Activated naive CD8-positive, alpha-beta T cell treated with anti-CD3 and anti-CD28 coated beads, Interleukin-2, amount 50 U/mL, for 24 hours (primary cell): ENCODE data around the gene DHRS13.
"Not testable (repeated sequence)": the region's sequence is repeated elsewhere in the genome, so short reads cannot be mapped to it uniquely, and the experiment has no call there.

Source experiments
- ATAC-seq: fragments of 150-1000 bp; cut with Tn5 transposase; one replicate; pipeline ENCODE4 v1.10.0; 2021
- DNase-seq: peaks from one replicate; pipeline ENCODE4 v3.0.0; 2021
- H3K27ac Mint-ChIP-seq: one replicate; pipeline ENCODE4 v1.8.0; 2021; ENCODE audit warnings: mild to moderate bottlenecking, mixed read lengths
- H3K27me3 Mint-ChIP-seq: one replicate; pipeline ENCODE4 v1.8.0; 2021; ENCODE audit warnings: mixed read lengths
- H3K36me3 Mint-ChIP-seq: one replicate; pipeline ENCODE4 v1.8.0; 2021; ENCODE audit warnings: low read depth, mixed read lengths
- H3K4me1 Mint-ChIP-seq: one replicate; pipeline ENCODE4 v1.8.0; 2021; ENCODE audit warnings: mixed read lengths
- H3K4me3 Mint-ChIP-seq: one replicate; pipeline ENCODE4 v1.8.0; 2021; ENCODE audit warnings: mild to moderate bottlenecking, moderate library complexity, mixed read lengths
- H3K9me3 Mint-ChIP-seq: one replicate; pipeline ENCODE4 v1.8.0; 2021; ENCODE audit warnings: mixed read lengths

DHRS13 gene

GRCh38 chr17:28855336-28855679, 47.6 kb downstream of the DHRS13 start:
- peaks cover 39% of the 10 kb centered on the region for H3K4me1 Mint-ChIP-seq
- peak overlapping the region; percentile 95 for H3K4me3 Mint-ChIP-seq
- H3K36me3 Mint-ChIP-seq: peaks cover 21% of the 10 kb centered on the region
- DNase-seq (no peak), ATAC-seq (no peak)
- H3K27me3 Mint-ChIP-seq: no peaks in the 10 kb centered on the region
- peak overlapping the region; percentile 98 for H3K27ac Mint-ChIP-seq
- H3K9me3 Mint-ChIP-seq: no peaks in the 10 kb centered on the region

- peaks cover 39% of the 10 kb centered on the region for H3K4me1 Mint-ChIP-seq
- peak within 1 kb of the TSS; percentile 95 for H3K4me3 Mint-ChIP-seq
- peaks cover 20% of the 10 kb centered on the region for H3K36me3 Mint-ChIP-seq
- H3K27me3 Mint-ChIP-seq: no peaks in the 10 kb centered on the region
- H3K27ac Mint-ChIP-seq: peak within 1 kb of the TSS; percentile 98
- H3K9me3 Mint-ChIP-seq: no peaks in the 10 kb centered on the region
- DNase-seq (peak; percentile 84), ATAC-seq (peak; percentile 100)
Observed at GRCh38 chr17:28854457-28855335, 48.2 kb downstream of the DHRS13 start, which contains the start of gene ERAL1. TSS of gene ERAL1 (plus strand) at chr17:28855016. CDS start at chr17:28855035, 19 bp downstream.

- ATAC-seq (no peak), DNase-seq (no peak)
- no peaks in the 10 kb centered on the region for H3K27me3 Mint-ChIP-seq
- H3K27ac Mint-ChIP-seq: no peak overlapping the region
- H3K4me1 Mint-ChIP-seq: peaks cover 40% of the 10 kb centered on the region
- peaks cover 11% of the 10 kb centered on the region for H3K36me3 Mint-ChIP-seq
- no peaks in the 10 kb centered on the region for H3K9me3 Mint-ChIP-seq
- peak overlapping the region; percentile 25 for H3K4me3 Mint-ChIP-seq
Observed at GRCh38 chr17:28853295-28853694, 49.6 kb downstream of the DHRS13 start.

- H3K4me3 Mint-ChIP-seq: no peak overlapping the region
- no peak for DNase-seq
Observed at GRCh38 chr17:28849281-28849680, 53.6 kb downstream of the DHRS13 start.

GRCh38 chr17:28848667-28849066, 54.2 kb downstream of the DHRS13 start:
- DNase-seq: peak; percentile 79
- H3K4me3 Mint-ChIP-seq, H3K27ac Mint-ChIP-seq, H3K4me1 Mint-ChIP-seq, H3K36me3 Mint-ChIP-seq, H3K9me3 Mint-ChIP-seq, H3K27me3 Mint-ChIP-seq: not testable (repeated sequence)
- peak; percentile 84 for ATAC-seq

More at GRCh38 chr17:28849281-28849680, 53.6 kb downstream of the DHRS13 start:
- H3K9me3 Mint-ChIP-seq: no peaks in the 10 kb centered on the region
- no peak overlapping the region for H3K27ac Mint-ChIP-seq
- no peaks in the 10 kb centered on the region for H3K36me3 Mint-ChIP-seq
- no peak for ATAC-seq
- H3K27me3 Mint-ChIP-seq: no peaks in the 10 kb centered on the region
- H3K4me1 Mint-ChIP-seq: peaks cover 8% of the 10 kb centered on the region
